Measurements from ENCODE around the gene SSBP4. TPM values are rescaled to one million over a fixed set of nuclear protein-coding genes. Genes with fewer than 3 reads are reported as not detected.
A peak's percentile ranks its signal among the peaks of the same experiment; 100 is the strongest.

The SSBP4 gene
- total RNA-seq, 3 donors from 2014 or later = 31.2 to 48.6 (median 41.1) TPM

DNA sequence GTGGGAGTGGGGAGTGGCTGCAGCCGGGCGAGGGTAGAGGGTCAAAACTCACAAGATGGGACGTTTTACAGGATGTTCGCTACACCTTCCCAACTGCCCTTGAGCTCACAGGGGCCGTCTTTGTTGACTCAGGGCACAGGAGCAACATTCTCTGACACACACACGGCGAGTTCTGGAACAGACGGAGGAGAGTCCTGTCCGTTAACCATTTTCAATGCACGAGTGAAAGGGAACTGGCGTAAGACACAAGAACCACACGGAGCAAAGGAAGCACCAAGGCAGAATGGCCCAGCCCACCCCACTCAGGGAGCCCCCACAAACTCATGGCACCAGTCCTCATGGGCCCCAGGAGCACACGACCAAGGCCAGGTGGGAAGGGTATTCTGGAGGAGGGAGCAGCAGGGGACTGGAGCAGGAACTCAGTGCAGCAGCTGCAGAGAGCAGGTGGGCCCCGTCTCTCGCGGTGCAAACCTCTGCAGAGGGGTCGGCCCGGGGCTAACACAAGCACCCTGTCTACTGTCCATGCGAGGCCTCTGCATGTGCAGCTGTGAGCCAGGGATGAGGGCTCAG lies 56.6 kb downstream of the SSBP4 start:
- no peak overlapping the region for H3K4me3 ChIP-seq
- TF ChIP-seq CTCF (IDR thresholded peaks at IDR 0.05) = no peak
- H3K36me3 ChIP-seq (ENCODE audit: low read depth) = no peaks in the 10 kb centered on the region
- H3K4me1 ChIP-seq (ENCODE audit: low read depth) = peaks cover 60% of the 10 kb centered on the region
- DNase-seq = no peak
- no peak for ATAC-seq
- H3K9me3 ChIP-seq = no peaks in the 10 kb centered on the region
- intact Hi-C loops (cut with DNase I, micrococcal nuclease) = no loop called here

DNA sequence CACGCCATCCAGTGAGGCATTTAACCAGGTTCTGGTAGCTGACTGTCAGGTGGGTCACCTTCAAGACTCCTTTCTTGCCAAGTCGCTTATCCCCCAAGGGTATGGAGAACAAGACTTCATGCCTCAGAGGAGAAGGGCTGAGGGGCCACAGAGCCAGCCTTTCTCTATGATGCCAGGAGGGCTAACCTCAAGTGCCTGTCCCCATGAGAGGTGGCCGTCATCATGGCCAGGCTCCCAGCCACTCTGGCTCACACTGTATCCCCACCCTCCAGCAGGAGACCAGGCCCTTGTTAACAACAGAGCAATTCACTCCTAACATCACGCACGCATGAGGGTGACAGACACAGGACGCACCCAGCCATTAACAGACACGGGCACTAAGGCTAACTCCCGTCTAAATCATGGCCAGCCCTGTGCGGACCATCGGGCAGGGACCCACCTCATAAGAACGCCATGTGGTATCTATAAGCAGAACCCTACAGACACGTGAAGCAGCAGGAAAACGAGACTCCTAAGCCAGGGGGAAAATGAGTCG lies 57.4 kb downstream of the SSBP4 start:
- Histone ChIP-seq H3K9me3 (no peaks in the 10 kb centered on the region), H3K4me3 (no peak overlapping the region), H3K36me3 (ENCODE audit: low read depth) (no peaks in the 10 kb centered on the region), H3K4me1 (ENCODE audit: low read depth) (peaks cover 64% of the 10 kb centered on the region)
- intact Hi-C loops (cut with DNase I, micrococcal nuclease) = no loop called here
- no peak for TF ChIP-seq CTCF (IDR thresholded peaks at IDR 0.05)
- DNase-seq (no peak), ATAC-seq (no peak)

- Histone ChIP-seq H3K4me1 (ENCODE audit: low read depth) (peaks cover 64% of the 10 kb centered on the region), H3K4me3 (no peak overlapping the region), H3K36me3 (ENCODE audit: low read depth) (no peaks in the 10 kb centered on the region), H3K9me3 (no peaks in the 10 kb centered on the region)
- no peak for TF ChIP-seq CTCF (IDR thresholded peaks at IDR 0.05)
- intact Hi-C loops (cut with DNase I, micrococcal nuclease) = no loop called here
- DNase-seq (peak in 1 of 3 donors; percentile 39), ATAC-seq (no peak)
Measured at GRCh38 chr19:18477042-18477779, 58.0 kb downstream of the SSBP4 start.

DNA sequence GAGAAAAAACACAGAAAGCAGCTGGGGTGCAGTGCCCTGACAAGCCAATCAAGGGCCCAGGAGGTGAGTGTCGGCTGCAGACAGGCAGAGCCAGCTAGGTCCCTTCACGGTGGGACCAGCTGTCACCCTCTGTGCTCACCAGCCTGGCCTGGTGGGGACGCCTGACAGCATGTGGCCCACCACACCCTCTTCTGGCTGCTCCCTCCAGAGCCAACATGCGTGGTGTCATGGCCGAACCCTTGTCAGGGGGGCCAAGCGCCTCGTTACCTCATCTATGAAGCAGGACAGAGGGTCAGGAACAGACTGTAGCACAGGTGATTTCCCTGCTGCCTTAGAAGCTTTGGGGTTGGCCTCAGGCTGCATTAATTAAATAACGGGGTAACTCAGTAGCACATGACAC lies 58.8 kb downstream of the SSBP4 start:
- no peak for DNase-seq
- peaks cover 64% of the 10 kb centered on the region for H3K4me1 ChIP-seq (ENCODE audit: low read depth)
- intact Hi-C loops (cut with DNase I, micrococcal nuclease) = no loop called here
- no peak for ATAC-seq
- H3K9me3 ChIP-seq = no peaks in the 10 kb centered on the region
- H3K4me3 ChIP-seq = no peak overlapping the region
- TF ChIP-seq CTCF (IDR thresholded peaks at IDR 0.05) = no peak
- H3K36me3 ChIP-seq (ENCODE audit: low read depth) = no peaks in the 10 kb centered on the region

DNA sequence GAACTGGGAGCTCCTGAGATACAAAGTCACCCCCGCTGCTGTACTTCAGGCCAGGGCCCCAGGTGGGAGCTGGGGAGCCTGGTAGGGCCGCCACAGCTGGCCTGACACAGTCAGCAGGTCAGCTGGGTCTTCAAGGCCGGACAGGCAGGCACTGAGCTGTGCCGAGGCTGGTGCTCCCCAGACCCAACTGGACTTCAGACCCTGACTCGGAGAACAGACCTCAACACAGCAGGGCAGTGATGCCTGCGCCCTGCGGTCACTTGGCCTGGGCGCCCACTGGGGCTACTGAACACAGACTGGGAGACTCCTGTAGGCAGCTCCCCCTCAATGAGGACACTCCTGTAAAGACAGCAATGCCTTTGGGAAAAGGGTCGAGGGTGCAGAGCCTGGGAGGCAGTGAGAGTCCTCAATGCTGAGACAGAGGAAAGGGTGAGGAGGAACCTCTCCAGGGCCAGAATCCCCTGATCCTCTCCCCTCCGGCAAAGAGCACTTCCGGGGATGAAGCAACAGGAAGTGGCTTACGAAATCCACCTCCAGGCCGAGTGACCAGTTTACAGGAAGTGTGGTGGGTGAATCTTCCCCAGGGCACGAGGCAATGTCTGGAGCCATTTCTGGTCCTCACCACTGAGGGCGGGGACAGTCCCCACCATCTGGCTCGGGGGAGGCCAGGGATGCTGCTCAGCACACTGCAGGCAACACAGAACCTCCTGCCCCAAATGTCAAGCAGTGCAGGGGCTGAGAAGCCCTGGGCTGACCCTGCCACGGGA lies 59.5 kb downstream of the SSBP4 start:
- Histone ChIP-seq H3K9me3 (no peaks in the 10 kb centered on the region), H3K4me3 (no peak overlapping the region), H3K4me1 (ENCODE audit: low read depth) (peaks cover 63% of the 10 kb centered on the region), H3K36me3 (ENCODE audit: low read depth) (no peaks in the 10 kb centered on the region)
- DNase-seq = peak; percentile 58 to 84 (median 66)
- TF ChIP-seq CTCF (IDR thresholded peaks at IDR 0.05) = no peak
- ATAC-seq = peak; percentile 60
- intact Hi-C loops (cut with DNase I, micrococcal nuclease) = no loop called here

Data from mucosa of descending colon (tissue), 3 donors.